Umbilical cord (tissue), 2 donors: ENCODE data around the gene PDZD2. TPM values are rescaled to one million over a fixed set of nuclear protein-coding genes. Genes with fewer than 3 reads are reported as not detected.
"Not testable (repeated sequence)": the region's sequence is repeated elsewhere in the genome, so short reads cannot be mapped to it uniquely, and the experiment has no call there.

Experiments
- DNase-seq: peaks from one replicate; pipeline ENCODE4 v3.0.0-alpha.2; 2015; ENCODE audit warnings: low spot score
- total RNA-seq: library from RNA; depleted of rRNA; stranded (reverse); fragments of >200 nt; gene quantifications from one replicate; pipeline ENCODE4 v1.2.3, GENCODE V29; 2014; ENCODE audit warnings: low replicate concordance; ENCODE audit not compliant: insufficient read depth

PDZD2 gene
- total RNA-seq, 1 donor from 2014 or later: 5.5 TPM

DNA sequence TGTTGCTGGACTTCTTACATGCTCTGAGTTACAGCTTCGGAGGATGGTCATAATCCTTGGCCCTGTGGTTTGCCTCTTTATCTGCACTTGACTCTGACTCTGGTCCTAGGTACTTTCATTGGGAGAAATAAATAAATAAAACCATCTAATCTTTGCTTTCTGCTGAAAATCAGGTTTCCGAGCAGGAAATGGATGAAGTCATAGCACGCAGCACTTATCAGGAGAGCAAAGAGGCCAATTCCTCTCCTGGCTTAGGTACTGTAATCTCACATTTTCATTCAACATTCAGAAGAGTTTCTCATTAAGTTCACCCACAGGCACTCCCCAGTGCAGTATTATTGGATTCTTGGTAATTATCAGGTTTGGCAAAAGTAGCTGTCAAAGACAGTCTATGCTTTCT is 430.5 kb downstream of the PDZD2 start:
- no peak for DNase-seq

DNA sequence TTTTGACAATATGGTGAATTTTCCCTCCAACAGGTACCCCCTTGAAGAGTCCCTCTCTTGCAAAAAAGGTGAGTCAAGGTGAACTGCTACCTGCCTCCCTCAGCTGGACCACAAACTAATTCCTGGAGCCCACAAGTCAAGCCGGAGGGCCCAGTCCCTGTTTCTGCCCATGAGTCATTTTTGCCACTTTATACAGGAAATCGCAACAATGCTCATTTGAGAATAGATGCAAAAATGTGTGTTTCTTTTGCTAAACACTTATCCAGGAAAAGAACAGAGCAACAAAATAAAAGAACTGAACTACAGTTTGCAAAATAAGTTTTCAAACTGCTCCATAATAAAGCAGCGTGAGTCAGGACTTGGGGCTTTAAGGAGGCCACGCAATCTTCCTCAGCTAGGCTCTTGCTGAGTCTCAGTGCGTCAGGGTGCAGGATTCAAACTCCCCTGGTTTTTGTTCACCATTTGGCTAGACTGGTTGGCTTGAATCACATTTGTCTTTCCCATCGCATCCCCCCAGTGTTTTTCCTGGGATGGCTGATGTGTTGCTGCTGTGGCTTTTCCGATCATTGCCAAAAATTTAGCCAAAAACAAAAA is 432.5 kb downstream of the PDZD2 start:
- DNase-seq: no peak

GRCh38 chr5:32072054-32072453 is 433.1 kb downstream of the PDZD2 start:
- no peak for DNase-seq

DNA sequence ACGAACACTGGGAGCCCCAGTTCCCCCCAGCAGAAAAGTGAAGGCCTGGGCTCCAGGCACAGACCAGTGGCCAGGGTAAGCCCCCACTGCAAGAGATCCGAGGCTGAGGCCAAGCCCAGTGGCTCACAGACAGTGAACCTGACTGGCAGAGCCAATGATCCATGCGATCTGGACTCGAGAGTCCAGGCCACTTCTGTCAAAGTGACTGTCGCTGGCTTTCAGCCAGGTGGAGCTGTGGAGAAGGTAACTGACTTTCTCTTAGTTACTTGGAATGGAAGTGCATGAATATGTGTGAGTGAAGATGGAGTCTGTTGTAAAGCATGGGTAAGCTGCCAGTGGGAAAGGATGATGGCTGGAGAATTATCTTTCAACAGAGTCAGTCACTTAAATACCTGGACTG is 435.5 kb downstream of the PDZD2 start:
- no peak for DNase-seq

DNA sequence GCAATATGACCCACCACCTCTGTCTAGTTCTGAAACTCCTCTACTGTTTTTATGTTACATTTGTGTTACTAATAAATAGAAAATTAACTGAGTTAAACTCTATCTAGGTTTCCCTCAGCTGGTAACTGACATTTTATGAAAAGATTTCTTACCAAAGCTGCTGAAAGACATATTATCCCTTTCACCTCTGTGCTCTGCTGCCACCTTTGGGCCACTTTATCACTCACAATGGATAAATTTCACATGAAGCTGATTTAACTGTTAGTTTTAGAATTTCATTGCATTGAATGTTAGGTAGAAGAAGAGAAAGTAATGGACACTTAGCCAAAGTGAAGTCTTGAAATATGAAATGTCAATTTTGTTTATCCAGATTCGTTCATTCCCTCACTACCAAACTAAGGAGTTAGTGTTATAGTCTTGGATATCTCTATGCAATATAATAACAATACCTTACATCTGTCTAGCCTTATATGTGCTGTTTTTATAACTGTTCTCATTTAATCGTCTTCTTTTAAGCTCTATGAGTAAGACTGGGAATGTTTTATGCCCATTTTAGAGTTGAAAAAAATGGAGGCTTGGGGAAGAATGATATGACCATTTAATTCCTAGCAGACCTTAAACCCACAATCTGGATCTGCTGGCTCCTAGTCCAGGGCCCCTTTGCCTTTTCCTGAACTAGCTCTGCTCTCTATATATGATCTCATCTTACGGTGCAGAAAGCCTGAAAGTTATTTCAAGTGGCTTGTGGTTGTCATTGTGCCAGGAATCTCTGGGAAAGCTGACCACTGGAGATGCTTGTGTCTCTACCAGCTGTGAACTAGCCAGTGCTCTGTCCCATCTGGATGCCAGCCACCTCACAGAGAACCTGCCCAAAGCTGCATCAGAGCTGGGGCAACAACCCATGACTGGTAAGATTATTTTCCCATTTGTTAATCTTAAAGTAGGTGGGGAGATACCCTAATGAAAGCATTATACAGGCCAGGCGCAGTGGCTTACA is 438.1 kb downstream of the PDZD2 start:
- DNase-seq: peak; percentile 67

GRCh38 chr5:32078855-32079254 is 439.9 kb downstream of the PDZD2 start:
- not testable (repeated sequence) for DNase-seq

DNA sequence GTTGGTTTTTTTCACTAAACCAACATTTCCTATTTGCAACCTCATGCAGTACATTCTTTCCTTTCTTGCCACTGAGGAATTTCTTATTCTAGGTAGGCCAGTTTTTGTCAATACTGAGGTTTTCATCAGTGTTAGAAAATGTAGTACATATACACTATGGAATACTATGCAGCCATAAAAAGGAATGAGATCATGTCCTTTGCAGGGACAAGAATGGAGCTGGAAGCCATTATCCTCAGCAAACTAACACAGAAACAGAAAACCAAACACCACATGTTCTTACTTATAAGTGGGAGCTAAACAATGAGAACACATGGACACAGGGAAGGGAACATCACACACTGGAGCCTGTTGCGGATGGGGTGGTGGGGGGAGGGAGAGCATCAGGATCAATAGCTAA is 441.6 kb downstream of the PDZD2 start:
- DNase-seq: not testable (repeated sequence)

DNA sequence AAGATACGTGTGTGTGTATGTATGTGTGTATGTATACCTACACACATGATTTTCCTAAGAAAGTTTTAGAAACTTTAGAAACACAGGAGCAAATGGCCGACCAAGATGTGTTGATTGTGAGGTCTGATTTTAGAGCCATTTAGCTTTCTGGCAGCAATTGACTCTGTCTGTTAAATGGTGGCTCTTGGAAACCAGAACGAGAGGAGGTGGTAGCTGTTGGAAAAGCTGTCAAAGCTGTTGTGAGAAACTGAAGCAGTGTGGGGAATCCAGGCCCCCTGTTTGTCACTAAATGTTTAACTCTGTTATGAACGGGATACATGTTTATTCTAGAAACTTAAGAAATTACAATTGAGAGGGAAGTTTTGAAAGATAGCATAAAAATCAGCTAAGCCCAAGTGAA is 443.8 kb downstream of the PDZD2 start:
- DNase-seq: no peak

DNA sequence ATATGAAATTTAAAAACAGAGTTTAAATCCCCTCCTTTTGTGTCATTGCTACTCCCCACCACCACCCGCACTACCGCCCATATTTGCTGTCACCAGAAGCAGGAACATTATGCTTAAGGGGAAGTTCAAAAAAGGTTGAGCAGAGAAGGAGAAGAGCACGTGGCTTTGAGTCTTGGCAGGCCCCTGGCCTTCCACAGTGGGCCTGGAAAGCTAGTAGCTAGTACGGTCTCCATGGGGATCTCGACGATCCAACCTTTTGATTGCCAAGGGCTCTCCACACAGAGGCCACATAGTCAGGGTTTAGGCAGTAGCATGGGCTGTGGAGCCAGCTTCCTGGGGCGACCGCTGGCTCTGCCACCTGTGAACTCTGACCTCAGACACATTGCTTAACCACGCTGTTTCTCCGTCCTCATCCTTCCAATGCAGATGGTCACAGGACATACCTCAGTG is 445.1 kb downstream of the PDZD2 start:
- no peak for DNase-seq

GRCh38 chr5:32087086-32088082 is 448.5 kb downstream of the PDZD2 start:
- DNase-seq: no peak

- no peak for DNase-seq
Observed at GRCh38 chr5:32088214-32088613, 449.3 kb downstream of the PDZD2 start.

- DNase-seq: no peak
Observed at GRCh38 chr5:32089146-32090000, 450.4 kb downstream of the PDZD2 start.

DNA sequence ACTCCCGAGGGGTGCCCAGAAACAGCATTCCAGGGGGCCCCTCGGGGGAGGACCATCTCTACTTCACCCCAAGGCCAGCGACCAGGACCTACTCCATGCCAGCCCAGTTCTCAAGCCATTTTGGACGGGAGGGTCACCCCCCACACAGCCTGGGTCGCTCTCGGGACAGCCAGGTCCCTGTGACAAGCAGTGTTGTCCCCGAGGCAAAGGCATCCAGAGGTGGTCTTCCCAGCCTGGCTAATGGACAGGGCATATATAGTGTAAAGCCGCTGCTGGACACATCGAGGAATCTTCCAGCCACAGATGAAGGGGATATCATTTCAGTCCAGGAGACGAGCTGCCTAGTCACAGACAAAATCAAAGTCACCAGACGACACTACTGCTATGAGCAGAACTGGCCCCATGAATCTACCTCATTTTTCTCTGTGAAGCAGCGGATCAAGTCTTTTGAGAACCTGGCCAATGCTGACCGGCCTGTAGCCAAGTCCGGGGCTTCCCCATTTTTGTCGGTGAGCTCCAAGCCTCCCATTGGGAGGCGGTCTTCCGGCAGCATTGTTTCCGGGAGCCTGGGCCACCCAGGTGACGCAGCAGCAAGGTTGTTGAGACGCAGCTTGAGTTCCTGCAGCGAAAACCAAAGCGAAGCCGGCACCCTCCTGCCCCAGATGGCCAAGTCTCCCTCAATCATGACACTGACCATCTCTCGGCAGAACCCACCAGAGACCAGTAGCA is 451.3 kb downstream of the PDZD2 start:
- DNase-seq: no peak

DNA sequence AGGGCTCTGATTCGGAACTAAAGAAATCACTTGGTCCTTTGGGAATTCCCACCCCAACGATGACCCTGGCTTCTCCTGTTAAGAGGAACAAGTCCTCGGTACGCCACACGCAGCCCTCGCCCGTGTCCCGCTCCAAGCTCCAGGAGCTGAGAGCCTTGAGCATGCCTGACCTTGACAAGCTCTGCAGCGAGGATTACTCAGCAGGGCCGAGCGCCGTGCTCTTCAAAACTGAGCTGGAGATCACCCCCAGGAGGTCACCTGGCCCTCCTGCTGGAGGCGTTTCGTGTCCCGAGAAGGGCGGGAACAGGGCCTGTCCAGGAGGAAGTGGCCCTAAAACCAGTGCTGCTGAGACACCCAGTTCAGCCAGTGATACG is 451.8 kb downstream of the PDZD2 start:
- DNase-seq: no peak

DNA sequence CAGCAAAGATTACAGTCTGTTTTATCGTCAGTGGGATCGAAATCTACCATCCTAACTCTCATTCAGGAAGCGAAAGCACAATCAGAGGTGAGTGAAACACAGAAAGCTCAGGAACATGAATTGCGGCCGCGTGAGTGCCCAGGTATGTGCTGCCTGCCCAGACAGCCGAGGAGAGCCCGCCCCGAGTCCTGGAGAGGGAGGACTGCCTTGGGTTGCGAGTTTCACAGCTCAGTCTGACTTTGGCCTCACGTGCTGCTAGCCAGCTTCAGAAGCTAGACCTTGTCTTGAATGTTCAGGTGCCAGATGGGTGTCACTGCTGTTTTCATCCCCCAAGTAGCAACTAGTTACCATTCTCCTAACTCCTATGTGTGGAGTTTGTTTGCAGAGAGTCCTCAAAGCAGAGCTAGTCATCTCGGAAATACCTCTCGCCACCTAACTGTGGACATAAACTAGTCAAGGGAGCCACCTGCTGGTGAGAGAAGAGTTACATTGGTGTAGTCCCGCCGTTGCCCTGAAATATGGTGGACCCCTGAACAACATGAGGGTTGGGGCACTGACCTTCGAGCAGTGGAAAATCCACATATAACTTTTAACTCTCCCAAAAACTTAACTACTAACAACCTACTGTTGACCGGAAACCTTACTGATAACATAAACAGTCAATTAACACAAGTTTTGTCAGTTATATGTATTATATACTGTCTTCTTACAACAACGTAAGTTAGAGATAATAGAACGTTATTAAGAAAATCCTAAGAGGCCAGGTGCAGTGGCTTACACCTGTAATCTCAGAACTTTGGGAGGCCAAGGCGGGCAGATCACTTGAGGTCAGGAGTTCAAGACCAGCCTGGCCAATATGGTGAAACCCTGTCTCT is 454.2 kb downstream of the PDZD2 start:
- DNase-seq: peak; percentile 72

DNA sequence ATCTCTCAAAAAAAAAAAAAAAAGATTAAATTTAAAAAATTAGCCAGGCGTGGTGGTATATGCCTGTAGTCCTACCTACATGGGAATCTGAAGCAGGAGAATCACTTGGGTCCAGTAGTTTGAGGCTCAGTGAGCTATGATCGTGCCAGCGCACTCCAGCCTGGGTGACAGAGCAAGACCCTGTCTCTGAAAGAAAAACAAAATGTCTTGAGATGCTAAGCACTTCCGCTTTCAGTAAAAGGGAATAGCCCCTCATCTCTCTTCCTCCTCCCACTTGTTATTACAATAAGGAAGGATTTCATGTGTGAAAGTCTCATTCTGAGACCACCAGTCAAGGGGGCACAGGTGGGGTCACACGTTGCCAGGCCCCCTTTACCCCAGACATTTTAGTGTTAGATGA is 455.8 kb downstream of the PDZD2 start:
- DNase-seq: no peak

DNA sequence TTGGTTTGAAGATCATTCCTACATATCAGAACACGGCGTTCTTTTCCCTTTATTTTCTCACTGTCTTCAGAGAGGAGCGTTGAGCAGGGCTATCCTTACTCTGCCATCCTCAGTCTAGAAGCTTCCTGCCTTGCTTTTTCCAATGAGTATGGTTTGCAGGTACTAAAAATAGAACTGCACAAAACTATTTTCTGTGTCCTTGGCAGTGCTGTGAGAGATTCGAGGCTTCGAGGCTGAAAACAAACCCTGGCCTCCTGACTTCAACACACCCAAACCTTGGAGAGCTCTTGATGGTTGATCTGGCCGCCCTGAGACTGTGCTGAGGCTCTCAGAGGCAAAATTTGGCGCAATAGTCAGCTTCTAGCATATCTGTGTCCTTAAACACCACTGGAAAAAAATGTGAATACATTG is 456.3 kb downstream of the PDZD2 start:
- peak; percentile 53 for DNase-seq

GRCh38 chr5:32096891-32097595 is 458.1 kb downstream of the PDZD2 start:
- no peak for DNase-seq
